Thyroid gland (tissue), 4 donors: ENCODE results near the gene APP. TPM values are rescaled to one million over a fixed set of nuclear protein-coding genes. Genes with fewer than 3 reads are reported as not detected.

ENCODE experiments used
- DNase-seq, 2 donors: peaks; one replicate each; pipeline ENCODE4 v3.0.0-alpha.2; 2019
- H3K27ac ChIP-seq, 3 donors: fragments of 200-600 bp; sonication (generic); 1 replicate in 2 of 3; 2 replicates in 1 of 3; pipeline ENCODE4 v1.5.1; 2016 to 2019; ENCODE audit warnings: mild to moderate bottlenecking in 1 of 3, moderate library complexity in 1 of 3
- H3K27me3 ChIP-seq: fragments of 200-600 bp; sonication (generic); one replicate; pipeline ENCODE4 v1.5.1; 2019
- H3K36me3 ChIP-seq, 2 donors: fragments of 200-600 bp; sonication (generic); one replicate each; pipeline ENCODE4 v1.5.1; 2016 to 2019
- H3K4me1 ChIP-seq, 2 donors: fragments of 200-600 bp; sonication (generic); one replicate each; pipeline ENCODE4 v1.5.1; 2017 to 2019
- H3K4me3 ChIP-seq, 3 donors: fragments of 200-600 bp; sonication (generic); replicated peaks in 1 of 3; 1 replicate in 2 of 3; 2 replicates in 1 of 3; pipeline ENCODE4 v1.5.1; 2016; ENCODE audit warnings: mild to moderate bottlenecking in 1 of 3
- H3K9me3 ChIP-seq: fragments of 200-600 bp; sonication (generic); one replicate; pipeline ENCODE4 v1.5.1; 2017
- CTCF ChIP-seq, 6 experiments: fragments of 200-600 bp in 3 of 6; fragments of 450-650 bp in 3 of 6; sonication (generic) in 3 of 6; IDR thresholded peaks; one replicate each; pipeline ENCODE4 v1.5.1; 2016 to 2019; ENCODE audit warnings: antibody characterized with exemption in 6 of 6, mild to moderate bottlenecking in 2 of 6, inconsistent platforms in 1 of 6, moderate library complexity in 1 of 6
- POLR2A ChIP-seq, 2 donors: fragments of 450-650 bp; IDR thresholded peaks; one replicate each; pipeline ENCODE4 v1.6.1; 2017; ENCODE audit warnings: antibody characterized with exemption in 2 of 2, mild to moderate bottlenecking in 2 of 2, moderate library complexity in 1 of 2
- WGBS, 2 donors: methylation state at CpG; one replicate each; pipeline ENCODE4 v1.1.5; 2017; 5-methylcytosine and 5-hydroxymethylcytosine counted together
- intact Hi-C: fragments of 100-400 bp; cut with DNase I; formaldehyde crosslinking; loops from one replicate; pipeline ENCODE4 v1.15.1; 2023
- total RNA-seq, 4 donors: library from RNA; depleted of rRNA; stranded (reverse); fragments of >200 nt; gene quantifications; one replicate each; pipeline ENCODE4 v1.2.3, GENCODE V29; 2016

Gene APP
- total RNA-seq, 4 donors from 2014 or later: 513 to 716 (median 676) TPM

GRCh38 chr21:26126168-26126553 lies 44.4 kb downstream of the APP start:
- Histone ChIP-seq H3K27ac (peak overlapping the region in 1 of 3 donors; percentile 11), H3K36me3 (no peaks in the 10 kb centered on the region), H3K4me1 (peaks cover 54 to 65% of the 10 kb centered on the region in 2 donors), H3K27me3 (no peaks in the 10 kb centered on the region), H3K9me3 (no peaks in the 10 kb centered on the region), H3K4me3 (no peak overlapping the region)
- TF ChIP-seq CTCF (IDR thresholded peaks at IDR 0.05): no peak
- intact Hi-C loops: no loop called here
- WGBS, 2 donors: 87 to 92% methylated on average over 4 of the region's 4 CpGs
- no peak for DNase-seq

DNA sequence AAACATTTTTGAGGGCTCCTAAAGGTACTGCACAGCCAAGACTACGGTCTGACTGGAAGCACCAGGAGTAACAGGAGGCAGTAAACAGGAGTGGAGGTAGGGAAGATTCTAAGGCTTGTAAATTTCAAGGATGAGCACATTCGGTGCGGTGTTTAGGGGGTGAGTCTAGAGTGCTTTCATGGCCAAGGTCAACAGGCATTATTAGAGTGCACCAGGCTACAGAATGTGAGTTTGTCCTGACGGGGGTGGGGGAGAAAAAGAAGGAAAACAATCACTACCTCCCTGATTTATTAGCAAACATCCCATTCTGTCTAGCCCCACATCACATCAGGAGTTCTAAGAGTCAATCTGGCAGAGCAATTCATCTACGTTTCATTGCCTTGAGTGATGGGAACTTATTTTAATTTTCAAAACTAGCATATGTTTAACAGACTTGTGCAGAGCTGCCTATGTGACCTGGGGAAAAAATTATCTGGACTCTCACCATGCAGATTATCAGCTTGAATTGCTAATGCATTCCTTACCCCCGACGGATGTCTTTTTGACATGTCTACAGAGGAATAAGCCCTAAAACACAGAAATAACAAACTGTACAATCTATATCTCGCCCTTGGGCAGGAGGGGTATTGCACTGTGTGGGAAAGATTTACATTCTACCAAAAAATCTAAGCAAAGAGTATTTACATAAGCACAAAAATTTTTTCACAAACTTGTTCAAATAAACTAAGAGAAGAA lies 45.0 kb downstream of the APP start:
- H3K36me3 ChIP-seq: no peaks in the 10 kb centered on the region
- intact Hi-C loops: no loop called here
- WGBS, 2 donors: 57 to 73% methylated on average over 8 of the region's 8 CpGs
- no peaks in the 10 kb centered on the region for H3K9me3 ChIP-seq
- H3K4me1 ChIP-seq: peaks cover 54 to 65% of the 10 kb centered on the region in 2 donors
- H3K27ac ChIP-seq: peak overlapping the region; percentile 34 to 85 (median 59)
- no peaks in the 10 kb centered on the region for H3K27me3 ChIP-seq
- TF ChIP-seq CTCF (IDR thresholded peaks at IDR 0.05) (no peak), POLR2A (IDR thresholded peaks at IDR 0.05) (no peak)
- no peak for DNase-seq
- H3K4me3 ChIP-seq: no peak overlapping the region

DNA sequence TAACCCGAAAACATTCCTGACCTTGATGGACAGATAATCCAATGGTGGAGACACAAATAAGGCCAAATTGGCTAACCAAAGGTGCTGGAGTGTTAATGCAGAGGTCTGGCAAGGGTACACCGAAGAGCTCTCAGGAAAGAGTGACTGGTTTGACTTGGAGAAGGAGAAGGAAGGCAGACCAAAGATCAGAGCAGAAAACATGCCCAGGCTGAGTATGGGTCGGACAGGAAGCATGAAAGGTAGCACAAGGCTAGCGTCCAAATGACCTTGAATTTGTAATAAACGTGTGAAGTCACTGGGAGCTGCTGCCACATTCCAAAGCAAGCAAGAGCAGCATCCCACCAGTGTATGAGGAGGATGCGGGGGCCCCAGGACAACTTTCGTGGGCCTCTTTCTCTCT lies 45.7 kb downstream of the APP start:
- peaks cover 57 to 71% of the 10 kb centered on the region in 2 donors for H3K4me1 ChIP-seq
- H3K4me3 ChIP-seq: no peak overlapping the region
- no peaks in the 10 kb centered on the region for H3K36me3 ChIP-seq
- no peaks in the 10 kb centered on the region for H3K9me3 ChIP-seq
- no peaks in the 10 kb centered on the region for H3K27me3 ChIP-seq
- 50 to 56% methylated on average over 7 of the region's 7 CpGs for WGBS, 2 donors
- no peak for TF ChIP-seq POLR2A (IDR thresholded peaks at IDR 0.05)
- TF ChIP-seq CTCF (IDR thresholded peaks at IDR 0.05): no peak
- peak overlapping the region; percentile 34 to 85 (median 59) for H3K27ac ChIP-seq
- DNase-seq: no peak
- intact Hi-C loops: no loop called here

GRCh38 chr21:26124421-26124833 lies 46.1 kb downstream of the APP start:
- no peaks in the 10 kb centered on the region for H3K9me3 ChIP-seq
- no peaks in the 10 kb centered on the region for H3K36me3 ChIP-seq
- TF ChIP-seq CTCF (IDR thresholded peaks at IDR 0.05) (no peak), POLR2A (IDR thresholded peaks at IDR 0.05) (peak in 1 of 2 donors; percentile 8)
- DNase-seq: no peak
- peak overlapping the region; percentile 34 to 85 (median 59) for H3K27ac ChIP-seq
- H3K4me1 ChIP-seq: peaks cover 62 to 73% of the 10 kb centered on the region in 2 donors
- no peak overlapping the region for H3K4me3 ChIP-seq
- intact Hi-C loops: no loop called here
- no peaks in the 10 kb centered on the region for H3K27me3 ChIP-seq
- 7 to 10% methylated on average over 4 of the region's 4 CpGs for WGBS, 2 donors

GRCh38 chr21:26123012-26123411 lies 47.6 kb downstream of the APP start:
- Histone ChIP-seq H3K4me1 (peaks cover 61 to 75% of the 10 kb centered on the region in 2 donors), H3K27me3 (no peaks in the 10 kb centered on the region), H3K36me3 (no peaks in the 10 kb centered on the region), H3K27ac (peak overlapping the region in 1 of 3 donors; percentile 34), H3K4me3 (no peak overlapping the region), H3K9me3 (no peaks in the 10 kb centered on the region)
- DNase-seq: no peak
- WGBS, 2 donors: 71 to 72% methylated on average over 1 of the region's 1 CpG
- intact Hi-C loops: no loop called here
- no peak for TF ChIP-seq CTCF (IDR thresholded peaks at IDR 0.05)
- no peak for TF ChIP-seq POLR2A (IDR thresholded peaks at IDR 0.05)
